A673 (cell line): Measurements from ENCODE around the gene NAV1. TPM values are rescaled to one million over a fixed set of nuclear protein-coding genes. Genes with fewer than 3 reads are reported as not detected.
"Not testable (repeated sequence)": the region's sequence is repeated elsewhere in the genome, so short reads cannot be mapped to it uniquely, and the experiment has no call there.

Source experiments
- BruUV-seq: library from RNA; stranded (reverse); fragments of 400-500 nt; replicated peaks from 2 replicates; lab custom pipeline; 2021; lab: Mats Ljungman, UMichigan
- CTCF ChIA-PET: fragments of 300-600 bp; sonication (Branson Sonifier 250); formaldehyde crosslinking; loops from one replicate; lab custom pipeline; 2022; ENCODE audit warnings: antibody characterized with exemption; lab: Charles Lee
- POLR2A ChIA-PET: fragments of 300-600 bp; sonication (Branson Sonifier 250); formaldehyde crosslinking; loops from one replicate; lab custom pipeline; 2022; ENCODE audit warnings: antibody characterized with exemption; ENCODE audit not compliant: low non-redundant PET; lab: Charles Lee
- DNase-seq: peaks from one replicate; pipeline ENCODE4 v3.0.0-alpha.2; 2015; ENCODE audit warnings: low spot score
- H3K27ac ChIP-seq: fragments of 200-600 bp; sonication (generic); 2 replicates; pipeline ENCODE4 v1.5.1; 2016; ENCODE audit warnings: mixed run types, low read depth, mild to moderate bottlenecking, mixed read lengths, antibody characterized with exemption, low read length; ENCODE audit not compliant: poor library complexity, severe bottlenecking
- H3K27me3 ChIP-seq: fragments of 200-600 bp; sonication (generic); replicated peaks from 2 replicates; pipeline ENCODE4 v1.6.1; 2017; ENCODE audit warnings: mixed run types, low read depth, mild to moderate bottlenecking, mixed read lengths, antibody characterized with exemption, low read length; ENCODE audit not compliant: insufficient read depth, poor library complexity
- H3K36me3 ChIP-seq: fragments of 200-600 bp; sonication (generic); 2 replicates; pipeline ENCODE4 v1.6.1; 2016; ENCODE audit warnings: mixed run types, mild to moderate bottlenecking, mixed read lengths, antibody characterized with exemption, low read length; ENCODE audit not compliant: insufficient read depth, poor library complexity, severe bottlenecking
- H3K4me1 ChIP-seq: fragments of 200-600 bp; sonication (generic); 2 replicates; pipeline ENCODE4 v1.6.1; 2017; ENCODE audit warnings: mixed run types, mild to moderate bottlenecking, mixed read lengths, antibody characterized with exemption, low read length; ENCODE audit not compliant: insufficient read depth, poor library complexity, severe bottlenecking
- H3K4me3 ChIP-seq: fragments of 200-600 bp; sonication (generic); 2 replicates; pipeline ENCODE4 v1.5.1; 2016; ENCODE audit warnings: low read depth, mixed run types, mild to moderate bottlenecking, mixed read lengths, low read length; ENCODE audit not compliant: poor library complexity, severe bottlenecking
- H3K9me3 ChIP-seq: fragments of 200-600 bp; sonication (generic); 2 replicates; pipeline ENCODE4 v1.6.1; 2016; ENCODE audit warnings: mixed run types, low read depth, mild to moderate bottlenecking, mixed read lengths, antibody characterized with exemption, low read length; ENCODE audit not compliant: poor library complexity, severe bottlenecking
- EZH2 ChIP-seq: fragments of 200-600 bp; sonication (generic); IDR thresholded peaks from 2 replicates; pipeline ENCODE4 v1.6.1; 2017; ENCODE audit warnings: borderline replicate concordance, low read depth, mild to moderate bottlenecking, mixed read lengths, antibody characterized with exemption, low read length; ENCODE audit not compliant: poor library complexity, severe bottlenecking
- intact Hi-C: fragments of 100-400 bp; cut with micrococcal nuclease; formaldehyde crosslinking; loops from one replicate; pipeline ENCODE4 v1.10.0; 2022; ENCODE audit not compliant: unreplicated experiment
- total RNA-seq: library from RNA; stranded (reverse); gene quantifications from 2 replicates; pipeline ENCODE4 v1.2.3, GENCODE V29; 2021
- TF ChIP-seq, protein P1 (sequence below): fragments of 300-800, 200-600 bp; sonication (generic); conservative IDR thresholded peaks from 2 replicates; pipeline ENCODE4 v1.5.1; 2017; ENCODE audit warnings: low read depth, mild to moderate bottlenecking, antibody characterized with exemption, low read length, moderate library complexity, mixed read lengths

Gene NAV1
- total RNA-seq, 1 experiment from 2014 or later: 48.2 TPM

DNA sequence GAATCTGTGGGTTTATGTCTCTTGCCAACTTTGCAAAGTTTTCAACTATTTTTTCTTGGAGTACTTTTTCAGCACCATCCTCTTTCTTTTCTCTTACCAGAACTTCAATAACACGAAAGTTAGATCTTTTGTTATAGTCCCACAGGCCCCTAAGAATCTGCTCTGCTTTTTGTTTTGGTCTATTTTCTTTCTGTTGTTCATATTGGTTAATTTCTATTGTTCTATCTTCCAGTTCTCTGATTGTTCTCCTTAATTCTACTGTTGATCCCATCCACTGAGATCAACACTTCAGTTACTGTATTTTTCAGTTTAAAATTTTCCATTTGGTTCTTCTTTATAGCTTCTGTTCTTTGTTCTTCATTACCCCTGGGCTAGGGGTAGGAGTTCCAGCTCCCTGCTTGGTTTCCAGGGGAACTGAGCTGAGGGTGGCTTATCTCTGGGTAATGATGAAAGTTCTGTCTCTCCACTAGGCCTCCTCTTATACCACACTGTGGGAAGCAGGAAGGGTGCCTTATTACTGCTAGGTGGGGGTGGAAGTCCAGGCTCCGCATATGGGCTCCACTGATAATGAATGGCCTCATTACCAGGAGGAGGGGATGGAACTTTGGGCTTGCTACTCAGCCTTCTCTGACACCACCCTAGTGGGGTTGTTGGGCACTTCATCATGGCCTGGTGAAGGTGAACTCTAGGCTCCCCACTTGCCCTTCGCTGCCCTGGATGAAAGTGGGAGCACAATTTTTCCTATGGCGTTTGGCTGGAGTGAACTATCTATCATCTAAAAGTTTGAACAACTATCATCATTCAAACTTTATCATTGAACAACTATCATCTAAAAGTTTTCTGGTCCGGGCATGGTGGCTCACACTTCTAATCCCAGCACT is 39.3 kb downstream of the NAV1 start:
- CTCF ChIA-PET: no interaction called here

DNA sequence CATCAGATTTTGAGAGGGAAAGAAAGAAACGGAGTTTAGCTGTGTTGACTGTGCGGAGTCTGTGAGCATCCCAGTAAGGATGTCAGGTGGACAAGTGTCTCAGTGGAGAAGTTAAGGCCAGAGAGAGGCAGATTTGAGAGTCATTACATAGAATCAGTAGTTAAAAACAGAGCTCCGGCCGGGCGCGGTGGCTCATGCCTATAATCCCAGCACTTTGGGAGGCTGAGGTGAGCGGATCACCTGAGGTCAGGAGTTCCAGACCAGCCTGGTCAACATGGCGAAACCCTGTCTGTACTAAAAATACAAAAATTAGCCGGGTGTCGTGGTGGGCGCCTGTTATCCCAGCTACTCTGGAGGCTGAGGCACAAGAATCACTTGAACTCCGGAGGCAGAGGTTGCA is 42.4 kb downstream of the NAV1 start:
- POLR2A ChIA-PET, H3K36me3 ChIP-seq, H3K27ac ChIP-seq, DNase-seq, H3K9me3 ChIP-seq, intact Hi-C loops, CTCF ChIA-PET, H3K27me3 ChIP-seq, H3K4me1 ChIP-seq, H3K4me3 ChIP-seq, BruUV-seq: not testable (repeated sequence)

More for the DNA sequence above, 39.3 kb downstream of the NAV1 start:
- Histone ChIP-seq H3K36me3 (no peaks in the 10 kb centered on the region), H3K9me3 (no peaks in the 10 kb centered on the region), H3K27me3 (no peaks in the 10 kb centered on the region), H3K4me3 (no peak overlapping the region), H3K27ac (no peak overlapping the region), H3K4me1 (no peaks in the 10 kb centered on the region)
- BruUV-seq: no TSS peak
- intact Hi-C loops: no loop called here
- DNase-seq: no peak
- TF ChIP-seq EZH2: no peak
- POLR2A ChIA-PET: interaction anchor here (0.6 kb wide), 2 partner anchors 380 to 1886 kb away, joined by 3 to 4 read pairs; no protein-coding TSS in a partner anchor

DNA sequence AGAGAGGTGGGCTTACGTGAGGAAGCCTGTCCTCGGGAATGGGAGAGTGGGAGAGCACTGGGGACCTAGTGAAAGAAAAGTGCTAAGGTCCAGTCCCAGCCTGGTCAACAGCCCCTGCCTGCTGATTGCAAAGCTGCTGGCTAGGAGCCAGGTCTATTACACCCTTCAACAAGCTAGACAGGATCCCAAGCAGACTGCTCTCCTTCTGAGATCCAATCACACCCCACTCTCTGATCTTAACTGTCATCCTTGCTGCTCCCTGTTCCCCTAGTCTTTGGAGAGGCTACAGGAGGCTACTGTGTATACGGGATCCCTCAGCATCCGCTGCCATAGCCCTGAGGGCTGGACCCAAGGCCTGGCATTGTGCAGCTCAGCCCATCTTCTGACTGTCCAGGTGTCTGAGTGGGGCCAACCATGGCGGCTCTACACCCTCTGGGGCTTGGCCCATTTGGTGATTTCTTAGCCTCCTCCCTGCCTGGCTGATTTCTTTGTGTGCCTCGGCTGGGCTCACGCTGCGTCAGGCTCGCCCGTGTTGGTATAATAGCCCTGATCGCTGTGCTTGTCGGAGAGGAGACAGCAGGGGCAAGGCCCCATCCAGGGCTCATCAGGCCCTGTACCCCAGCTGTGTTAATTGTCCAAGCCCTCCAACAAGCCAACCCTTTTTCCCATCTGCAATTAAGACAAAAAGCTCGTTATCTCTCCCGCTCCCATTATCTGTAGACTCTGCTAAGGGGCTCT is 43.9 kb downstream of the NAV1 start:
- H3K36me3 ChIP-seq: no peaks in the 10 kb centered on the region
- intact Hi-C loops: no loop called here
- TF ChIP-seq EZH2: no peak
- TF ChIP-seq, protein P1, sequence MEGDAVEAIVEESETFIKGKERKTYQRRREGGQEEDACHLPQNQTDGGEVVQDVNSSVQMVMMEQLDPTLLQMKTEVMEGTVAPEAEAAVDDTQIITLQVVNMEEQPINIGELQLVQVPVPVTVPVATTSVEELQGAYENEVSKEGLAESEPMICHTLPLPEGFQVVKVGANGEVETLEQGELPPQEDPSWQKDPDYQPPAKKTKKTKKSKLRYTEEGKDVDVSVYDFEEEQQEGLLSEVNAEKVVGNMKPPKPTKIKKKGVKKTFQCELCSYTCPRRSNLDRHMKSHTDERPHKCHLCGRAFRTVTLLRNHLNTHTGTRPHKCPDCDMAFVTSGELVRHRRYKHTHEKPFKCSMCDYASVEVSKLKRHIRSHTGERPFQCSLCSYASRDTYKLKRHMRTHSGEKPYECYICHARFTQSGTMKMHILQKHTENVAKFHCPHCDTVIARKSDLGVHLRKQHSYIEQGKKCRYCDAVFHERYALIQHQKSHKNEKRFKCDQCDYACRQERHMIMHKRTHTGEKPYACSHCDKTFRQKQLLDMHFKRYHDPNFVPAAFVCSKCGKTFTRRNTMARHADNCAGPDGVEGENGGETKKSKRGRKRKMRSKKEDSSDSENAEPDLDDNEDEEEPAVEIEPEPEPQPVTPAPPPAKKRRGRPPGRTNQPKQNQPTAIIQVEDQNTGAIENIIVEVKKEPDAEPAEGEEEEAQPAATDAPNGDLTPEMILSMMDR: no peak
- no peak overlapping the region for H3K27ac ChIP-seq
- no peak for DNase-seq
- no peak overlapping the region for H3K4me3 ChIP-seq
- no peaks in the 10 kb centered on the region for H3K4me1 ChIP-seq
- BruUV-seq: no TSS peak
- no peaks in the 10 kb centered on the region for H3K27me3 ChIP-seq
- POLR2A ChIA-PET: no interaction called here
- CTCF ChIA-PET: interaction anchor here (0.5 kb wide), 1 partner anchor 547 kb away, joined by 3 read pairs; no protein-coding TSS in a partner anchor
- H3K9me3 ChIP-seq: no peaks in the 10 kb centered on the region

DNA sequence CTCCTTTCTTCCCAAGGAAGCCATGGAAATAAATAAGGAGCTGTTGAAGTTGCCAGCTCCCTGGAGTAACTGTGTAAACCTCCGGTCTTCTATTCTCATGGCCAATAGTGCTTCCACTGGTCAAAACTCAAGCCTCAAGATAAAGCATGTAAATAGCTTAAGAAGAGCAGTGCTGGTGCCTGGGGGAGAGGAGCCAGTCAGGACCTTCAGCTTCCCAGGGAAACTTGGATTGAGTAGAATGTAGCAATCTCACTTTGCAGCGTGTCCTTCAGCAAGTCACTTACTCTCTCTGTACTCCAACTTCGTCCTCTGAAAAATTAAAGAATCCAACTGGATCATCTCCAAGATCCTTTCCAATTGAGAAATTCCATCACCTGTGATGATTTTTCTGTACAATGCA is 44.7 kb downstream of the NAV1 start:
- no peaks in the 10 kb centered on the region for H3K36me3 ChIP-seq
- ChIA-PET CTCF (no interaction called here), POLR2A (no interaction called here)
- no peak for DNase-seq
- TF ChIP-seq, protein P1: no peak
- TF ChIP-seq EZH2: no peak
- H3K4me3 ChIP-seq: no peak overlapping the region
- no peak overlapping the region for H3K27ac ChIP-seq
- H3K4me1 ChIP-seq: no peaks in the 10 kb centered on the region
- H3K27me3 ChIP-seq: no peaks in the 10 kb centered on the region
- no peaks in the 10 kb centered on the region for H3K9me3 ChIP-seq
- BruUV-seq: no TSS peak
- intact Hi-C loops: no loop called here
